ENCODE measurements around the gene ALDH1A3.

DNA sequence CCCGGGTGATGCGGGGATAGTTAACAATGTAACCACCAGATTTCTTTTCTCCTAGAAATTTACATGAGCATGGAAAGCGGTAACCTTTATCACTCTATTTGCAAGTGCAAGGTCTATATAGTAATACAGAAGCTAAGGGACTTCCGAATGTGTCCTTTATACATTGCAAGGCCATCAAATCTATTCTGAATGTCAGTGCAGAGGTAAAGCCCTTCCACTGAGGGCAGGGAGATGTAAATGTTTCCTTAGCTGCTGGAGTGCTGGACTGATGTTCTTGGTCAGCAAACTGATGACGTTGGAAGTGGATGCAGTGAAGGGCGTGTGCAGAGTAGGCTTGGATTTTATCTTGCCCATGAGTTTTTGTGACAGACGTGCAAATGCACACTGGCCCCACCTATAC is 6.2 kb downstream of the ALDH1A3 start:
- TF ChIP-seq FOXK1 (CRISPR knock-in tag; IDR thresholded peaks at IDR 0.05): no peak
- TF ChIP-seq TCF7 (CRISPR knock-in tag; IDR thresholded peaks at IDR 0.05; ENCODE audit: low read depth): no peak
- no peak for TF ChIP-seq NFYB (CRISPR knock-in tag; conservative IDR thresholded peaks at IDR 0.05; ENCODE audit: low read depth)
- TF ChIP-seq CREB1 (CRISPR knock-in tag; IDR thresholded peaks at IDR 0.05): no peak
